SK-N-SH (cell line): ENCODE data around the gene UTF1. TPM values are rescaled to one million over a fixed set of nuclear protein-coding genes. Genes with fewer than 3 reads are reported as not detected.

ENCODE experiments used
- CTCF ChIA-PET: fragments of 300-600, 350-600 bp; formaldehyde crosslinking; extraction: SDS; loops from one replicate; lab custom pipeline; 2021; lab: Yijun Ruan, JAX
- POLR2A ChIA-PET: fragments of 350-600 bp; sonication (Branson Sonifier 250); formaldehyde crosslinking; extraction: SDS; loops from one replicate; lab custom pipeline; 2020; ENCODE audit warnings: antibody characterized with exemption, inconsistent platforms; lab: Yijun Ruan, JAX
- DNase-seq: peaks from one replicate; pipeline ENCODE4 v3.0.0; 2012
- H2AFZ ChIP-seq: fragments of 200-600 bp; sonication (generic); 2 replicates; pipeline ENCODE4 v1.8.1; 2016; ENCODE audit warnings: antibody characterized with exemption, mild to moderate bottlenecking, low read depth
- H3F3A ChIP-seq: fragments of 200-600 bp; sonication (generic); replicated peaks from 2 replicates; pipeline ENCODE3; 2016; ENCODE audit warnings: antibody characterized with exemption, mild to moderate bottlenecking; ENCODE audit not compliant: insufficient read depth
- H3K27ac ChIP-seq, 2 experiments: fragments of 200-500 bp in 1 of 2; fragments of 200-600 bp in 1 of 2; sonication (Bioruptor generic) in 1 of 2; sonication (generic), shearing (Covaris generic) in 1 of 2; 2 replicates each; pipeline versions ENCODE4 v1.5.1 to v1.6.1; 2014 to 2016; ENCODE audit warnings: low read depth in 2 of 2, inconsistent platforms in 1 of 2, low read length in 1 of 2, mild to moderate bottlenecking in 1 of 2, mixed read lengths in 1 of 2
- H3K27me3 ChIP-seq: fragments of 200-600 bp; sonication (generic), shearing (Covaris generic); 2 replicates; pipeline ENCODE4 v1.6.1; 2016; ENCODE audit warnings: mixed run types; ENCODE audit not compliant: insufficient read depth
- H3K36me3 ChIP-seq, 2 experiments: fragments of 200-500 bp in 1 of 2; fragments of 200-600 bp in 1 of 2; sonication (Bioruptor generic) in 1 of 2; sonication (generic) in 1 of 2; replicated peaks in 1 of 2; 2 replicates each; pipeline versions ENCODE3 to v1.5.1; 2014 to 2016; ENCODE audit warnings: low read length in 1 of 2, mild to moderate bottlenecking in 1 of 2; ENCODE audit not compliant: insufficient read depth in 2 of 2, control insufficient read depth in 1 of 2
- H3K4me1 ChIP-seq, 2 experiments: fragments of 200-500 bp in 1 of 2; fragments of 200-600 bp in 1 of 2; sonication (Bioruptor generic) in 1 of 2; sonication (generic), shearing (Covaris generic) in 1 of 2; 2 replicates each; pipeline versions ENCODE4 v1.5.1 to v1.6.1; 2014 to 2016; ENCODE audit warnings: low read depth in 1 of 2, low read length in 1 of 2, mixed run types in 1 of 2; ENCODE audit not compliant: insufficient read depth in 2 of 2, control insufficient read depth in 1 of 2
- H3K4me2 ChIP-seq: fragments of 200-600 bp; sonication (generic), shearing (Covaris generic); 2 replicates; pipeline ENCODE4 v1.6.1; 2017; ENCODE audit warnings: mixed run types
- H3K4me3 ChIP-seq, 2 experiments: fragments of 200-500 bp in 1 of 2; fragments of 200-600 bp in 1 of 2; sonication (Bioruptor generic) in 1 of 2; sonication (generic), shearing (Covaris generic) in 1 of 2; 2 replicates each; pipeline versions ENCODE4 v1.5.1 to v1.8.1; 2014 to 2016; ENCODE audit warnings: low read depth in 2 of 2, inconsistent platforms in 1 of 2, low read length in 1 of 2, mild to moderate bottlenecking in 1 of 2, mixed read lengths in 1 of 2, moderate library complexity in 1 of 2
- H3K79me2 ChIP-seq: fragments of 200-600 bp; sonication (generic); 2 replicates; pipeline ENCODE4 v1.8.1; 2017; ENCODE audit warnings: mild to moderate bottlenecking; ENCODE audit not compliant: insufficient read depth
- H3K9ac ChIP-seq: fragments of 200-600 bp; sonication (generic); 2 replicates; pipeline ENCODE4 v1.6.1; 2017; ENCODE audit warnings: mixed run types
- H3K9me2 ChIP-seq: fragments of 200-600 bp; sonication (generic); 2 replicates; pipeline ENCODE4 v1.6.1; 2017; ENCODE audit warnings: mixed run types
- H3K9me3 ChIP-seq: fragments of 200-600 bp; sonication (generic); 2 replicates; pipeline ENCODE4 v1.6.1; 2017; ENCODE audit warnings: mixed run types, mild to moderate bottlenecking, moderate library complexity
- H4K20me1 ChIP-seq: fragments of 200-600 bp; sonication (generic); 2 replicates; pipeline ENCODE4 v1.6.1; 2017; ENCODE audit warnings: mild to moderate bottlenecking, mixed run types; ENCODE audit not compliant: insufficient read depth
- CHD2 ChIP-seq: fragments of 150-350 bp; IDR thresholded peaks from 2 replicates; pipeline ENCODE4 v1.6.1; 2018; ENCODE audit warnings: low read length; ENCODE audit not compliant: partially characterized antibody
- ELF1 ChIP-seq: IDR thresholded peaks from 2 replicates; pipeline ENCODE4 v1.4.0; 2012
- EZH2phosphoT487 ChIP-seq: fragments of 200-600 bp; sonication (generic); IDR thresholded peaks from 2 replicates; pipeline ENCODE4 v1.6.1; 2017; ENCODE audit warnings: low read depth, mixed run types, mild to moderate bottlenecking, antibody characterized with exemption, moderate library complexity, borderline replicate concordance
- FOSL2 ChIP-seq: IDR thresholded peaks from 2 replicates; pipeline ENCODE4 v1.4.0; 2012; ENCODE audit warnings: low read depth, mild to moderate bottlenecking, moderate library complexity, borderline replicate concordance
- FOXJ3 ChIP-seq: sonication (generic); formaldehyde crosslinking; IDR thresholded peaks from 2 replicates; pipeline ENCODE4 v1.5.1; 2020; ENCODE audit warnings: mild to moderate bottlenecking, missing genetic modification reagents
- GABPA ChIP-seq: IDR thresholded peaks from 2 replicates; pipeline ENCODE4 v1.4.0; 2012; ENCODE audit warnings: low read depth, mild to moderate bottlenecking
- GATA2 ChIP-seq: sonication (generic); formaldehyde crosslinking; IDR thresholded peaks from 2 replicates; pipeline ENCODE4 v1.5.0; 2020; ENCODE audit warnings: mild to moderate bottlenecking, missing genetic modification reagents
- IRF3 ChIP-seq: fragments of 150-350 bp; IDR thresholded peaks from 2 replicates; pipeline ENCODE4 v1.6.1; 2016; ENCODE audit warnings: mild to moderate bottlenecking, low read depth, low read length
- JUND ChIP-seq: IDR thresholded peaks from 2 replicates; pipeline ENCODE4 v1.4.0; 2012
- MEF2A ChIP-seq: IDR thresholded peaks from 2 replicates; pipeline ENCODE4 v1.4.0; 2012; ENCODE audit warnings: low read depth, borderline replicate concordance
- MXI1 ChIP-seq: IDR thresholded peaks from 2 replicates; pipeline ENCODE4 v1.6.1; 2012; ENCODE audit warnings: mild to moderate bottlenecking, low read depth, low read length, improper control_type of control experiment
- POLR2AphosphoS5 ChIP-seq: IDR thresholded peaks from 2 replicates; pipeline ENCODE4 v1.6.1; 2012; ENCODE audit warnings: low read depth, low read length
- RAD21 ChIP-seq: IDR thresholded peaks from 2 replicates; pipeline ENCODE4 v1.6.1; 2012; ENCODE audit warnings: mild to moderate bottlenecking, low read length
- RCOR1 ChIP-seq: fragments of 150-350 bp; IDR thresholded peaks from 2 replicates; pipeline ENCODE4 v1.6.1; 2017; ENCODE audit warnings: antibody characterized with exemption, low read length
- SIN3A ChIP-seq: IDR thresholded peaks from 2 replicates; pipeline ENCODE4 v1.6.1; 2012; ENCODE audit warnings: low read depth, mild to moderate bottlenecking, low read length, moderate library complexity, borderline replicate concordance
- SMC3 ChIP-seq: IDR thresholded peaks from 2 replicates; pipeline ENCODE4 v1.6.1; 2012; ENCODE audit warnings: low read depth, low read length, improper control_type of control experiment
- TAF1 ChIP-seq: IDR thresholded peaks from 2 replicates; pipeline ENCODE4 v1.6.1; 2012; ENCODE audit warnings: low read depth, mild to moderate bottlenecking, low read length, moderate library complexity, borderline replicate concordance
- TEAD4 ChIP-seq: IDR thresholded peaks from 2 replicates; pipeline ENCODE4 v1.4.0; 2012; ENCODE audit warnings: mild to moderate bottlenecking, borderline replicate concordance; ENCODE audit not compliant: insufficient read depth
- USF2 ChIP-seq: fragments of 150-350 bp; IDR thresholded peaks from 2 replicates; pipeline ENCODE4 v1.6.1; 2017; ENCODE audit warnings: antibody characterized with exemption, low read length, low read depth, borderline replicate concordance
- YY1 ChIP-seq: IDR thresholded peaks from 2 replicates; pipeline ENCODE4 v1.4.0; 2012; ENCODE audit warnings: low read depth, mild to moderate bottlenecking
- ZBTB33 ChIP-seq: IDR thresholded peaks from 2 replicates; pipeline ENCODE4 v1.4.0; 2012; ENCODE audit warnings: low read depth, borderline replicate concordance
- WGBS: methylation state at CpG from one replicate; pipeline ENCODE4 v1.1.6; 2017; ENCODE audit warnings: low lambda C conversion rate; 5-methylcytosine and 5-hydroxymethylcytosine counted together
- polyA plus RNA-seq, 3 experiments: library from polyadenylated mRNA; depleted of rRNA; stranded (reverse); fragments of >200 nt; gene quantifications; 2 replicates each; pipeline ENCODE4 v1.2.3, GENCODE V29; 2012

Gene UTF1
- polyA plus RNA-seq, 1 of the 3 experiments (the other 2 are of a cell fraction) = not detected

GRCh38 chr10:133269367-133269766 lies 39.4 kb downstream of the UTF1 start:
- Histone ChIP-seq H3K4me2 (no peak overlapping the region), H3F3A (no peaks in the 10 kb centered on the region), H3K4me3 (no peak overlapping the region), H3K4me1 (no peaks in the 10 kb centered on the region), H3K79me2 (no peaks in the 10 kb centered on the region), H3K9me3 (no peaks in the 10 kb centered on the region), H3K27me3 (no peaks in the 10 kb centered on the region), H3K36me3 (no peaks in the 10 kb centered on the region), H3K9ac (no peak overlapping the region), H4K20me1 (no peaks in the 10 kb centered on the region), H3K27ac (no peak overlapping the region), H3K9me2 (no peaks in the 10 kb centered on the region), H2AFZ (no peak overlapping the region)
- ChIA-PET POLR2A (no interaction called here), CTCF (no interaction called here)
- no peak for TF ChIP-seq ZBTB33
- no peak for TF ChIP-seq SMC3
- TF ChIP-seq GABPA = no peak
- no peak for TF ChIP-seq SIN3A
- TF ChIP-seq CHD2 = no peak
- no peak for TF ChIP-seq YY1
- TF ChIP-seq USF2 = no peak
- no peak for TF ChIP-seq RCOR1
- TF ChIP-seq ELF1 = no peak
- TF ChIP-seq TAF1 = no peak
- TF ChIP-seq EZH2phosphoT487 = no peak
- no peak for DNase-seq
- WGBS = 78% methylated on average over 15 of the region's 26 CpGs

GRCh38 chr10:133270204-133270603 lies 40.2 kb downstream of the UTF1 start:
- H3K4me3 ChIP-seq = no peak overlapping the region
- no peaks in the 10 kb centered on the region for H3F3A ChIP-seq
- ChIA-PET POLR2A (no interaction called here), CTCF (interaction anchor here (1.4 kb wide), 2 partner anchors 127 to 366 kb away, joined by 3 to 4 read pairs; no protein-coding TSS in a partner anchor)
- H3K36me3 ChIP-seq = no peaks in the 10 kb centered on the region
- H3K4me1 ChIP-seq = no peaks in the 10 kb centered on the region
- no peaks in the 10 kb centered on the region for H3K9me2 ChIP-seq
- no peak for DNase-seq
- H3K27me3 ChIP-seq = no peaks in the 10 kb centered on the region
- no peak overlapping the region for H2AFZ ChIP-seq
- no peaks in the 10 kb centered on the region; the same call in 1 of the 2 replicates for H4K20me1 ChIP-seq
- no peak for TF ChIP-seq JUND
- no peak for TF ChIP-seq MXI1
- TF ChIP-seq IRF3 = no peak
- no peak for TF ChIP-seq ELF1
- TF ChIP-seq TEAD4 = no peak
- TF ChIP-seq GABPA = no peak
- no peak for TF ChIP-seq RAD21
- TF ChIP-seq CHD2 = no peak
- TF ChIP-seq FOSL2 = no peak
- no peak for TF ChIP-seq GATA2 (CRISPR knock-in tag)
- no peak for TF ChIP-seq ZBTB33
- no peak for TF ChIP-seq POLR2AphosphoS5
- TF ChIP-seq FOXJ3 = no peak
- no peak for TF ChIP-seq MEF2A
- H3K4me2 ChIP-seq = no peak overlapping the region
- no peak overlapping the region for H3K9ac ChIP-seq
- H3K9me3 ChIP-seq = no peaks in the 10 kb centered on the region
- no peaks in the 10 kb centered on the region for H3K79me2 ChIP-seq
- 77% methylated on average over 10 of the region's 20 CpGs for WGBS
- no peak overlapping the region for H3K27ac ChIP-seq
